ENCODE data around the gene FTCD. TPM values are rescaled to one million over a fixed set of nuclear protein-coding genes. Genes with fewer than 3 reads are reported as not detected.

The FTCD gene
- total and polyA plus RNA-seq, 2 of the 8 experiments (the other 6 are each of a cell fraction or from before 2014, with no cell fraction given) = 3.3 to 4.9 TPM

DNA sequence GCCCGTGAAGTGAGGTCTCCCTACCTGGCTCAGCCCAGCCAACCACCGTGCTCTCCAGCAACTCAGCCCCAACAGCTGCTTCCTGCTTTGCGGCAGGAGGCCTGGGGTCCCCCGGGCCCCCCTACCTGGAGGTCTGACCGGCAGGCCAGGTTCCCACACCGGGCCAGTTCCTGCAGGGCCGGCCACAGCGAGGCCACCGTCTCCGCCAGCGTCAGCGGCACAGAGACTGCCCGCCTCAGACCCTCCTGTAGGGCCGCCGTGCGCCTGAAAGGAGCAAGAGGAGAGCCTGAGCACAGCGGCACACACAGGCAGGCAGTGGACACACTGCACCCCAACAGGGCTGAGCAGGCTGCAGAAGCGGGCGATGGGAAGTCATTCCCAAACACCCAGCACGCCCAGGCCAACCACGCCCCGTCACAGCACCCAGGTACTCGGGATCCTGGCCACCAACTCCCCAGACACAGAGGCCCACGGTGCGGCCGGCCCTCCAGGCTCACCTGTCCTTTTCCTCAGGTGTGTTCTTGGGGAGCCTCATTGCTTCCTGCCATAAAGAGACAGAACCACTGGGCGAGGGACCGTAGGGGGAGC lies 16.9 kb downstream of the FTCD start:
- no peaks in the 10 kb centered on the region for H3K79me1 ChIP-seq (ENCODE audit: low read depth, low read length)
- H3K4me3 ChIP-seq (ENCODE audit: extremely low read depth in 1 of 4, insufficient read depth in 2 of 4, low read depth in 3 of 4, low read length in 4 of 4) = no peak overlapping the region
- H3K9ac ChIP-seq (replicated peaks in 1 of 4; ENCODE audit: extremely low read depth in 1 of 4, low read depth in 3 of 4, low read length in 3 of 4) = no peak overlapping the region
- no peak overlapping the region for H4K5ac ChIP-seq (ENCODE audit: insufficient read length, low read depth, low read length)
- no peak overlapping the region for H2BK120ac ChIP-seq (replicated peaks; ENCODE audit: low read depth, low read length)
- no peak overlapping the region for H2AK5ac ChIP-seq (ENCODE audit: low read depth, low read length)
- H3K56ac ChIP-seq (replicated peaks; ENCODE audit: insufficient read length, low read depth, low read length) = no peak overlapping the region
- no peak overlapping the region for H3K18ac ChIP-seq (ENCODE audit: extremely low read depth, low read length)
- H3K9me3 ChIP-seq (ENCODE audit: insufficient read depth in 2 of 2, low read depth in 1 of 2, low read length in 1 of 2) = peaks cover 0 to 2% of the 10 kb centered on the region in 2 experiments; a peak in 1 of 4 replicates
- H2AFZ ChIP-seq (ENCODE audit: low read length) = no peak overlapping the region
- H3K23me2 ChIP-seq (ENCODE audit: low read depth, low read length) = peaks cover 4% of the 10 kb centered on the region; the same call in 1 of the 2 replicates
- no peak overlapping the region for H3K4ac ChIP-seq (replicated peaks; ENCODE audit: insufficient read length, low read depth, low read length)
- ChIA-PET POLR2A (ENCODE audit: partially characterized antibody) (interaction anchor here (1.0 to 1.6 kb wide), 2 partner anchors 8 to 9 kb away, joined by 3 to 4 read pairs; no protein-coding TSS in a partner anchor), CTCF (ENCODE audit: partially characterized antibody) (interaction anchor here (1.4 to 1.9 kb wide), 3 partner anchors 9 to 12 kb away, joined by 4 to 7 read pairs (median 6); no protein-coding TSS in a partner anchor)
- no peak overlapping the region for H3K14ac ChIP-seq (ENCODE audit: insufficient read length)
- no peak overlapping the region for H2BK12ac ChIP-seq (ENCODE audit: low read depth, low read length)
- H3K4me2 ChIP-seq (ENCODE audit: insufficient read depth in 1 of 2, low read depth in 2 of 2, low read length in 2 of 2) = no peak overlapping the region
- no peak overlapping the region for H4K91ac ChIP-seq (replicated peaks; ENCODE audit: insufficient read length, low read length)
- H3K27ac ChIP-seq (ENCODE audit: low read depth, low read length) = no peak overlapping the region
- H3K79me2 ChIP-seq (ENCODE audit: control insufficient read depth in 1 of 2, insufficient read depth in 2 of 2, low read length in 2 of 2) = no peaks in the 10 kb centered on the region
- no peak overlapping the region for H2BK5ac ChIP-seq (ENCODE audit: low read depth, low read length)
- peaks cover 0 to 10% (median 0%) of the 10 kb centered on the region in 4 experiments; a peak in 3 of 7 replicates for H3K4me1 ChIP-seq (replicated peaks in 1 of 4; ENCODE audit: control insufficient read depth in 3 of 4, insufficient read depth in 4 of 4, low read length in 3 of 4)
- no peak overlapping the region for H2BK15ac ChIP-seq (ENCODE audit: low read length)
- no peaks in the 10 kb centered on the region for H4K20me1 ChIP-seq (replicated peaks in 1 of 2; ENCODE audit: control insufficient read depth in 1 of 2, insufficient read depth in 2 of 2, low read length in 2 of 2)
- WGBS, 2 experiments (ENCODE audit: extremely low coverage in 1 of 2, insufficient coverage in 1 of 2, insufficient read length in 1 of 2, insufficient replicate concordance in 2 of 2, low coverage in 1 of 2, low lambda C conversion rate in 2 of 2, missing lambda C conversion rate in 1 of 2) = 90% methylated on average over 28 of the region's 28 CpGs; no CpG with 5 or more reads in 1 of the 2 experiments
- no peak overlapping the region for H3K23ac ChIP-seq (ENCODE audit: insufficient read length)
- no peaks in the 10 kb centered on the region for H3K36me3 ChIP-seq (ENCODE audit: control insufficient read depth in 2 of 4, insufficient read depth in 4 of 4, low read length in 3 of 4)
- DNase-seq (ENCODE audit: low read depth in 1 of 2, low spot score in 2 of 2) = no peak
- no peak for FAIRE-seq
- peaks cover 0 to 24% (median 8%) of the 10 kb centered on the region in 4 experiments; a peak in 4 of 7 replicates for H3K27me3 ChIP-seq (replicated peaks in 1 of 4; ENCODE audit: control insufficient read depth in 3 of 4, extremely low read depth in 1 of 4, insufficient read depth in 3 of 4, low read length in 3 of 4)
- no peak overlapping the region for H2BK20ac ChIP-seq (ENCODE audit: low read length)
- H4K8ac ChIP-seq (ENCODE audit: extremely low read depth, insufficient read depth, low read length) = no peak overlapping the region
- TF ChIP-seq TEAD4 (IDR thresholded peaks at IDR 0.05; ENCODE audit: low read depth, low read length) = no peak
- no peak for TF ChIP-seq TAF7 (optimal IDR thresholded peaks at IDR 0.05; ENCODE audit: borderline replicate concordance, low read depth, low read length)
- TF ChIP-seq JUN (IDR thresholded peaks at IDR 0.05; ENCODE audit: low read depth, low read length) = no peak
- no peak for TF ChIP-seq RNF2 (IDR thresholded peaks at IDR 0.05; ENCODE audit: borderline replicate concordance, low read depth, low read length, missing control alignments, poor library complexity, severe bottlenecking)
- no peak for TF ChIP-seq BRCA1 (IDR thresholded peaks at IDR 0.05; ENCODE audit: low read depth, low read length)
- TF ChIP-seq HDAC6 (IDR thresholded peaks at IDR 0.05; ENCODE audit: low read depth, low read length) = no peak
- TF ChIP-seq CBX8 (IDR thresholded peaks at IDR 0.05; ENCODE audit: borderline replicate concordance, low read depth, low read length) = no peak
- no peak for TF ChIP-seq JUND (IDR thresholded peaks at IDR 0.05; ENCODE audit: low read length)
- TF ChIP-seq HDAC2 (IDR thresholded peaks at IDR 0.05; ENCODE audit: borderline replicate concordance in 1 of 2, low read depth in 2 of 2, low read length in 2 of 2) = no peak
- no peak for TF ChIP-seq BCL11A (IDR thresholded peaks at IDR 0.05; ENCODE audit: low read depth in 2 of 2, low read length in 2 of 2)
- TF ChIP-seq ZNF274 (IDR thresholded peaks at IDR 0.05; ENCODE audit: borderline replicate concordance, extremely low read depth, low read length) = no peak

Data from H1 (cell line).